ENCODE measurements around the gene BZW2.

GRCh38 chr7:16616542-16616941 lies 29.4 kb upstream of the BZW2 start:
- TF ChIP-seq CTCF (IDR thresholded peaks at IDR 0.05) (no peak), POLR2A (IDR thresholded peaks at IDR 0.05) (no peak), POLR2AphosphoS5 (IDR thresholded peaks at IDR 0.05; ENCODE audit: insufficient read depth in 1 of 2, low read depth in 1 of 2) (no peak)

All from vagina (tissue), 2 donors.